ENCODE results near the gene GNB1. TPM values are rescaled to one million over a fixed set of nuclear protein-coding genes. Genes with fewer than 3 reads are reported as not detected.

GNB1 gene
- total and polyA plus RNA-seq, 2 of the 4 experiments (the other 2 are of a cell fraction): 73.5 to 371 TPM

DNA sequence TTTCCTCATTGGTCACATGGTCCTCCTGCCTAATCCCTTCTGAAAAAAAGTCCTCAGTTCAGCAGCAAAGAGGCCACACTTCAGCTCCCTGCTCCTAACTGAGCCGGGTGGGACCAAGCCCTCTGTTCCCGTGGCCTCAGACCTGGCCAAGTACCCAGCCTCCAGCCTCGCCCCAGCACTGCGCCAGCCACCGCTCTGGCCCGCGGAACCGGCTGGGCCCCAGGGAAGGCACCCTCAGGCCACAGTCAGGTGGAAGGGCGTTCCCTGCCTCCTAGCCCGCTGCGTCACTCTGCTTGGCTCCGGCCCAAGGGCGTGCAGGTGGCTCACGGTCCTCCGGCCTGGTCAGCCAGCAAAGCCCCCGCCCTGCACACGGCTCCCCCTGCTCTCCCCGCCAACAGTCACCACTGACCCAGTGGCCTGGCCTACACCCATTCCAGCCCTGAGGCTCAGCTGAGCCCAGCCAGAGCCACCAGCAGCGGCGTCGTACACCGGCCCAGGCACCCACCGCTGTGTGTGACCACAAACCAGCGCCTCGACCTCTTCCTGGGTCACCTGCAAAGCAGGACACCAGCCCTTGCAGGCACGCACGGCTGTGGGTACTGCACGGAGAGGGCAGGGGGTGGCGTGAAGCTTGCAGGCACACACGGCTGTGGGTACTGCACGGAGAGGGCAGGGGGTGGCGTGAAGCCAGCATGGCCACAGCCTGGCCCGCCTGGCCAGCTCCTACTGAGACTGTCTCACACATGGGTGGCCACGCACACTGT, 132.0 kb downstream of the GNB1 start:
- Histone ChIP-seq H3K4me1 (ENCODE audit: control insufficient read depth, insufficient read depth, low read length) (no peaks in the 10 kb centered on the region), H3K18ac (ENCODE audit: low read depth, low read length) (no peak overlapping the region), H3K79me1 (ENCODE audit: low read depth in 1 of 2, low read length in 2 of 2) (peaks cover 10 to 33% of the 10 kb centered on the region in 2 experiments), H3K56ac (ENCODE audit: extremely low read depth, insufficient read depth, low read length) (no peak overlapping the region), H4K5ac (ENCODE audit: low read depth, low read length) (no peak overlapping the region), H3K14ac (replicated peaks; ENCODE audit: low read depth, low read length) (no peak overlapping the region), H2AFZ (replicated peaks; ENCODE audit: low read length, poor library complexity) (no peak overlapping the region), H2BK5ac (ENCODE audit: low read depth, low read length, poor library complexity, severe bottlenecking) (no peak overlapping the region), H2BK20ac (ENCODE audit: low read depth, low read length) (no peak overlapping the region), H4K91ac (ENCODE audit: insufficient read depth, low read depth, low read length) (no peak overlapping the region), H3K4me3 (ENCODE audit: insufficient read depth, low read depth, low read length) (no peak overlapping the region), H3K9me1 (ENCODE audit: insufficient read depth, low read length) (no peaks in the 10 kb centered on the region; the same call in 1 of the 2 replicates), H3K27me3 (ENCODE audit: control insufficient read depth, insufficient read depth, low read length) (no peaks in the 10 kb centered on the region), H3K36me3 (ENCODE audit: control insufficient read depth, insufficient read depth, low read length) (peaks cover 62% of the 10 kb centered on the region), H2AK5ac (ENCODE audit: low read depth, low read length) (no peak overlapping the region), H3K27ac (ENCODE audit: insufficient read depth, low read length) (no peak overlapping the region), H3K4me2 (ENCODE audit: low read depth, low read length) (no peak overlapping the region), H2AK9ac (replicated peaks; ENCODE audit: low read depth, low read length, poor library complexity) (no peak overlapping the region), H2BK120ac (ENCODE audit: low read depth, low read length) (no peak overlapping the region), H2BK15ac (ENCODE audit: low read depth, low read length) (no peak overlapping the region), H4K20me1 (ENCODE audit: insufficient read depth, low read length) (peaks cover 16% of the 10 kb centered on the region), H4K8ac (ENCODE audit: low read depth in 2 of 2, low read length in 2 of 2) (no peak overlapping the region), H3K9ac (ENCODE audit: low read depth, low read length) (no peak overlapping the region), H3K4ac (ENCODE audit: low read depth, low read length) (no peak overlapping the region), H3K9me3 (ENCODE audit: control insufficient read depth, insufficient read depth, low read length) (no peaks in the 10 kb centered on the region), H3K23ac (ENCODE audit: low read depth, low read length) (no peak overlapping the region)
- no TSS peak for BruUV-seq (replicated peaks)
- 100% methylated on average over 10 of the region's 34 CpGs; no CpG with 5 or more reads in 1 of the 2 experiments for WGBS, 2 experiments (ENCODE audit: extremely low coverage in 2 of 2, insufficient read length in 1 of 2)
- no peak for DNase-seq
- TF ChIP-seq CHD1 (IDR thresholded peaks at IDR 0.05; ENCODE audit: low read depth, low read length) (no peak), FOS (IDR thresholded peaks at IDR 0.05; ENCODE audit: low read depth, low read length) (no peak), MXI1 (IDR thresholded peaks at IDR 0.05; ENCODE audit: borderline replicate concordance, low read depth, low read length) (no peak), MAFK (IDR thresholded peaks at IDR 0.05; ENCODE audit: low read depth, low read length) (no peak), MAZ (IDR thresholded peaks at IDR 0.05; ENCODE audit: borderline replicate concordance, low read depth, low read length) (no peak), CEBPB (IDR thresholded peaks at IDR 0.05; ENCODE audit: low read depth, low read length) (no peak), NFE2L2 (IDR thresholded peaks at IDR 0.05; ENCODE audit: low read depth, low read length) (no peak), RFX5 (IDR thresholded peaks at IDR 0.05; ENCODE audit: low read depth, low read length) (no peak), BHLHE40 (IDR thresholded peaks at IDR 0.05; ENCODE audit: low read depth, low read length) (no peak), RCOR1 (IDR thresholded peaks at IDR 0.05; ENCODE audit: insufficient replicate concordance, low read length) (no peak), RAD21 (IDR thresholded peaks at IDR 0.05; ENCODE audit: low read length) (no peak), SMC3 (IDR thresholded peaks at IDR 0.05; ENCODE audit: low read depth, low read length) (no peak), POLR2A (IDR thresholded peaks at IDR 0.05; ENCODE audit: low read depth, low read length) (no peak)
- TF ChIP-seq, protein P1, sequence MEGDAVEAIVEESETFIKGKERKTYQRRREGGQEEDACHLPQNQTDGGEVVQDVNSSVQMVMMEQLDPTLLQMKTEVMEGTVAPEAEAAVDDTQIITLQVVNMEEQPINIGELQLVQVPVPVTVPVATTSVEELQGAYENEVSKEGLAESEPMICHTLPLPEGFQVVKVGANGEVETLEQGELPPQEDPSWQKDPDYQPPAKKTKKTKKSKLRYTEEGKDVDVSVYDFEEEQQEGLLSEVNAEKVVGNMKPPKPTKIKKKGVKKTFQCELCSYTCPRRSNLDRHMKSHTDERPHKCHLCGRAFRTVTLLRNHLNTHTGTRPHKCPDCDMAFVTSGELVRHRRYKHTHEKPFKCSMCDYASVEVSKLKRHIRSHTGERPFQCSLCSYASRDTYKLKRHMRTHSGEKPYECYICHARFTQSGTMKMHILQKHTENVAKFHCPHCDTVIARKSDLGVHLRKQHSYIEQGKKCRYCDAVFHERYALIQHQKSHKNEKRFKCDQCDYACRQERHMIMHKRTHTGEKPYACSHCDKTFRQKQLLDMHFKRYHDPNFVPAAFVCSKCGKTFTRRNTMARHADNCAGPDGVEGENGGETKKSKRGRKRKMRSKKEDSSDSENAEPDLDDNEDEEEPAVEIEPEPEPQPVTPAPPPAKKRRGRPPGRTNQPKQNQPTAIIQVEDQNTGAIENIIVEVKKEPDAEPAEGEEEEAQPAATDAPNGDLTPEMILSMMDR (conservative IDR thresholded peaks at IDR 0.05; ENCODE audit: low read depth, low read length): no peak
- TF ChIP-seq, protein P2, sequence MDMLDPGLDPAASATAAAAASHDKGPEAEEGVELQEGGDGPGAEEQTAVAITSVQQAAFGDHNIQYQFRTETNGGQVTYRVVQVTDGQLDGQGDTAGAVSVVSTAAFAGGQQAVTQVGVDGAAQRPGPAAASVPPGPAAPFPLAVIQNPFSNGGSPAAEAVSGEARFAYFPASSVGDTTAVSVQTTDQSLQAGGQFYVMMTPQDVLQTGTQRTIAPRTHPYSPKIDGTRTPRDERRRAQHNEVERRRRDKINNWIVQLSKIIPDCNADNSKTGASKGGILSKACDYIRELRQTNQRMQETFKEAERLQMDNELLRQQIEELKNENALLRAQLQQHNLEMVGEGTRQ (IDR thresholded peaks at IDR 0.05; ENCODE audit: low read depth, low read length): no peak
- TF ChIP-seq, protein P3, sequence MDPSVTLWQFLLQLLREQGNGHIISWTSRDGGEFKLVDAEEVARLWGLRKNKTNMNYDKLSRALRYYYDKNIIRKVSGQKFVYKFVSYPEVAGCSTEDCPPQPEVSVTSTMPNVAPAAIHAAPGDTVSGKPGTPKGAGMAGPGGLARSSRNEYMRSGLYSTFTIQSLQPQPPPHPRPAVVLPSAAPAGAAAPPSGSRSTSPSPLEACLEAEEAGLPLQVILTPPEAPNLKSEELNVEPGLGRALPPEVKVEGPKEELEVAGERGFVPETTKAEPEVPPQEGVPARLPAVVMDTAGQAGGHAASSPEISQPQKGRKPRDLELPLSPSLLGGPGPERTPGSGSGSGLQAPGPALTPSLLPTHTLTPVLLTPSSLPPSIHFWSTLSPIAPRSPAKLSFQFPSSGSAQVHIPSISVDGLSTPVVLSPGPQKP (IDR thresholded peaks at IDR 0.05; ENCODE audit: borderline replicate concordance, low read depth, low read length): no peak
- ATAC-seq (ENCODE audit: low read depth): no peak; the same call in 1 of the 2 replicates
- dilution Hi-C loops (cut with HindIII; ENCODE audit: low sequenced_read_pairs, unreplicated experiment): no loop called here
- ChIA-PET POLR2A (ENCODE audit: unreplicated experiment) (no interaction called here), CTCF (no interaction called here)
- in situ Hi-C loops (cut with MboI; ENCODE audit: low sequenced_read_pairs): no loop called here
- intact Hi-C loops (cut with micrococcal nuclease): no loop called here

Measured in IMR-90 (cell line).